ENCODE measurements around the gene ABI2.
"Not testable (repeated sequence)": the region's sequence is repeated elsewhere in the genome, so short reads cannot be mapped to it uniquely, and the experiment has no call there.

The ABI2 gene

GRCh38 chr2:203359450-203359849 is 31.3 kb downstream of the ABI2 start:
- no peak for DNase-seq

- no peak for DNase-seq
These were observed 32.7 kb downstream of the ABI2 start for GRCh38 chr2:203360833-203361430.

GRCh38 chr2:203361495-203361894 is 33.3 kb downstream of the ABI2 start:
- no peak for DNase-seq

- no peak for DNase-seq
These were observed 33.7 kb downstream of the ABI2 start for GRCh38 chr2:203361922-203362321.

- no peak for DNase-seq
These were observed 38.7 kb downstream of the ABI2 start for GRCh38 chr2:203366639-203367466.

- DNase-seq, result not testable (repeated sequence)
These were observed 44.5 kb downstream of the ABI2 start for GRCh38 chr2:203372706-203373105.

- DNase-seq, result no peak
These were observed 48.0 kb downstream of the ABI2 start for GRCh38 chr2:203376173-203376572.

- DNase-seq, result no peak
These were observed 51.0 kb downstream of the ABI2 start for GRCh38 chr2:203379156-203379555.

- no peak for DNase-seq
These were observed 54.8 kb downstream of the ABI2 start for GRCh38 chr2:203383038-203383437.

GRCh38 chr2:203388153-203388552 is 60.0 kb downstream of the ABI2 start:
- not testable (repeated sequence) for DNase-seq

GRCh38 chr2:203394519-203395227 is 66.5 kb downstream of the ABI2 start:
- no peak for DNase-seq

- no peak for DNase-seq
These were observed 67.7 kb downstream of the ABI2 start for GRCh38 chr2:203395858-203396257.

GRCh38 chr2:203396667-203397066 is 68.5 kb downstream of the ABI2 start:
- no peak for DNase-seq

GRCh38 chr2:203399031-203399430 is 70.8 kb downstream of the ABI2 start:
- no peak for DNase-seq

GRCh38 chr2:203400805-203401585 is 72.8 kb downstream of the ABI2 start:
- DNase-seq, result no peak

GRCh38 chr2:203404996-203405395 is 76.8 kb downstream of the ABI2 start:
- no peak for DNase-seq

- DNase-seq, result no peak
These were observed 79.3 kb downstream of the ABI2 start for GRCh38 chr2:203407496-203407895.

GRCh38 chr2:203412546-203413331 is 84.5 kb downstream of the ABI2 start:
- DNase-seq, result no peak

- DNase-seq, result no peak
These were observed 85.6 kb downstream of the ABI2 start for GRCh38 chr2:203413796-203414195.

GRCh38 chr2:203418271-203418670 is 90.1 kb downstream of the ABI2 start:
- DNase-seq, result no peak

- DNase-seq, result no peak
These were observed 98.9 kb downstream of the ABI2 start for GRCh38 chr2:203427061-203427460.

GRCh38 chr2:203429643-203430042 is 101.4 kb downstream of the ABI2 start:
- DNase-seq, result not testable (repeated sequence)
